HG03108 (cell line): ENCODE results near the gene BLZF1.
"Not testable (repeated sequence)": the region's sequence is repeated elsewhere in the genome, so short reads cannot be mapped to it uniquely, and the experiment has no call there.

ENCODE experiments used
- ATAC-seq: cut with Tn5 transposase; IDR thresholded peaks from one replicate; pipeline ENCODE4 v1.9.1; 2021; ENCODE audit warnings: moderate library complexity; ENCODE audit not compliant: unreplicated experiment

The BLZF1 gene, protein sequence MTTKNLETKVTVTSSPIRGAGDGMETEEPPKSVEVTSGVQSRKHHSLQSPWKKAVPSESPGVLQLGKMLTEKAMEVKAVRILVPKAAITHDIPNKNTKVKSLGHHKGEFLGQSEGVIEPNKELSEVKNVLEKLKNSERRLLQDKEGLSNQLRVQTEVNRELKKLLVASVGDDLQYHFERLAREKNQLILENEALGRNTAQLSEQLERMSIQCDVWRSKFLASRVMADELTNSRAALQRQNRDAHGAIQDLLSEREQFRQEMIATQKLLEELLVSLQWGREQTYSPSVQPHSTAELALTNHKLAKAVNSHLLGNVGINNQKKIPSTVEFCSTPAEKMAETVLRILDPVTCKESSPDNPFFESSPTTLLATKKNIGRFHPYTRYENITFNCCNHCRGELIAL

DNA sequence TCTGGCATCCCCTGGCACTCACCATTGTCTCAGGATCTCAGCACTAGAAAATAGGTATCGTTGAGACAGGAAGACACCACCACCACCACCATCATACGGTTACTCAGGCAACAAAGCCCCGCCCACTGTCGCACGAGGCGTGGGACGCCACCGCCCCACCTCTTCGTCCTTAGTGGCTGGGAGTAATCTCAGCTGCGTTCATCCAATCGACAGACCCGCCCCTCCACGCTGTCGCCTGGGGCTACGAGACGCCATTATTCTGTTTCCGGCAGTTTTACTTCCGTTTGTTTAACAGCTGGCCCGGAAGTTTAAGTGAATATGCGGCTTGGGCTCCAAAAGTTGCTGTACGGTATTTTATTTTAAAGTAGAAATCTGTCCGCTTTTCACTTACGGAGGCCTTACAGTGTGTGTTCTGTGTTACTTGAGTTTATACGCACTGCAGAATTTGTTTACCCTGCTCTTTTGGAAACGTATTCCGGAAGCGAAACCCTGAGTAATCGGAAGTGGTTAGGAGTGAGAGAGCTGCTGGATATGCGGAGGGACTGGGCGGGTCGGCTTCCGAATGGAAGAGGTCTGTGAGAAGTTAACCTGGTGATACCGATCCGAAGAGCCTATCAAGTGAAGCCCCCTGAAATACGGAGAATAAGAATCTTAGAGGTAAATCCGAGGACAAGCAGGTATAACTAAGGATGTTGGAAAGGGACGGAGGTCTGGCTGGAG, at the start of gene BLZF1, which contains the start of gene NME7:
BLZF1 (plus strand) TSS at position 510 of the 720 bp plus-strand sequence. CDS start 1,328 bp downstream, outside the sequence.
NME7 (minus strand) TSS at position 112 of the 720 bp plus-strand sequence; CDS start at position 25, 87 bp downstream.
- peak; percentile 96 for ATAC-seq

DNA sequence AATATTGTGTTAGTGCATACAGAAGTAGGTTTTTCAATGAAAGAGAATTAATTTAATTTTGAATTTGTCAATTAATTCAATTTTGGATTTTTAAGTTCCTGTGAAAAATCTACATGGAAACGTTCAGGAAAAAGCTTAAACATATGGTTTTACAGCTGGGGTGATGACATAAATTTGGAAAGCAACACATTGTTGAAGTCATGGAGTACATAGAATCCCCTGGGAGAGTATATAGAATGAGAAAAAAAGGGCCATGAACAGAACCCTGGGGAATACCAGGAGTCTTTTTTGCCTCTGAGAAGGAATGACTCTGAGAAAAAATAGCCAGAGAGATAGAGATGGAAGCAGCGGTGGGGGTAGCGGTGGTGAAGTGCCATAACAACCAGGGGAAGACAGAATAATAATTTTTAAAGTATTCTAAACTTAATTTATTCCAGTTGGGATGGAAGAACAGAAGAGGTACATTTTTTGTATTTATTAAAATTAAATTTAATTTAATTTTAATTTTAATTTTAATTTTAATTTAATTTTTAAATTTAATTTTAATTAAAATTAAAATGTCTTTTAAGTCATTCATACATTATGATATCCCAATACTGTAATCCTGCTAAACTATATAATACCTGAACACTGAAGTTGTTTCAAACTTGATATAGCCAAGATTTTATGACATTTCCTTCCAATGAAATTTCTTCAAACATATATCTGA, 49.3 kb upstream of the BLZF1 start:
- no peak for ATAC-seq

DNA sequence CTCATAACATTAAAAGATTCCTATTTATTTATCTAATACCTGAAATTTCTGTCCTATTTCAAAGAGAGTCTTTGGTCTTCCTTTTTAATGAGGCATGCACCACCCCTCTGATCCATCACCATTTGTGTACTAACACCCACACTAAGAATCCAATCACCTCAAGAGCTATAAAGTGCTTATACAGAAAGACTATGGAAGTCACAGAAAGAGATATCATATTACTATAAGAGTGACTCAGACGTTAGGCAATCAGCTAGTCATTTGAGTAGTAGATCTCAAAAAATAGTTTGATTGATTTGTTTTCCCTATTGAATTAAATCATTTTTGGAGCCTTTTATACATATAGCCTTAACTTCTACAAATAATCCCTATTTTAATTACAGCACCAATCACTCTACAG, 46.5 kb upstream of the BLZF1 start:
- ATAC-seq = no peak

DNA sequence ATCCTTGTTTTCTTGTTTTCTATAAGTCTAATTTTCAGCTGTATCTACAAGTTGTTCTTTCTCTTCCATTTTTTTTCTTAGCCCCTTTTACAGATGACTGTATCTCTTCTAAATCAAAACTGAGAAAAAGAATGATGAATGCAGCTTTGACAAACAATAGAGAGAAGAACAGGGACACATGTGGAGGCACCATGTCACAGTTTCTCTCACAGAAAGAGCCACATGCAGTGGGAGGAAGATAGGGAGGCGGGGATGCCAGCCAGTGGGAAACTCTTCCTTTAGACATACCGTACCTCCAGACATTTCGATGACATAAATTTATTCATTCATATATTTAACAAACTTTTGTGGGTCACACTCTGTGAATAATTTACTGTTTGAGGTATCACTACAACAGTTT, 45.9 kb upstream of the BLZF1 start:
- ATAC-seq = no peak

DNA sequence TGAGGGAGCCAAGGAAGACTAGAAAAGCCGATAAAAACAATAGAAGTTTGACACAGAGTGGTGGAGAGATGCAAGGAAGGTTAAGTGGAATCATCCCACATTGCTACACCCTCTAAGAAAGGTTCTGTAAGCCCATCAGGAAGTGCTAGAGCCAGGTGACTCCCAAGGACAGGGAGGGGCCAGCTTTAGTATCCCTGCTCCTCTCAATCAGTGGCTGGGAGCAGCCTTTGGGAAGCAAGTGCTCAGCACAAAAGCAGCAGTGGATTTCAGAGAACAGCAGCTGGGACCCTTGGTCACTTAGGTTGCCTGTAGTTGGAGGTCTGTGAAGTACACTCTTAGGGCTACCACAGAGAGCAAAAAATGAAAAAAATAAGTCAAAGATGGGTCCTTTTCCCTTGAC, 42.9 kb upstream of the BLZF1 start:
- ATAC-seq = no peak

DNA sequence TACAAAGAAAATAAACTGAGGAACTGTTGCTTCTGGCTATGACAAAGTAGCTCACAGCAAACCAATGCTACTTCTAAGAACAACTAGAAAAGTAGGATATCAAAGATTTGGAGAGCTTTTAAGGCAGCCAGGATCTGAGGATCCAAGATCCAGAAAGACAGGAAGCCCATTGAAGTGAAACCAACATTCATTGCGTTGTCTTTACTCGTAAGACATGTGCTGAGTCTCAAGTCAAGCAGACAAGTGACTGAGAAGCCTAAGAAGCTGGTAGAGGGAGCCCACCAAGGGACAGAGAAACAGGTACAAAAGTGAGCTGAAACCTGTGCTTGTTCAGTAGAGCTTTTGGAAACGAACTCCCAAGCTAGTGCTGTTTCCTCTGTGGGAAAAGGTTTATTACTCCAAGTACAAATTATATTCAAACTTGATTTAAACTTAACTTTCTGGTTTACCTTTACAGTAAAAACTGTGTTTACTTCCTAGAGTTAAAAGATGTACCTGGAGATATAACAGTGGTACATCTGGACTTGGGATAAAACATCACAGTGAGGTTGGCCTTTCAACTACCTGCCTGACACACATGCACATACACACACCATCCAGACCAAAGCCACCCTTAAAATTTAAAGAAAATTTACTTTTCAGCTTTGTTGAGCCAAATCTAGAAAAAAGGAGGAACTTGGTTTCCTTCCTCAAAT, 41.6 kb upstream of the BLZF1 start:
- ATAC-seq = peak; percentile 28

DNA sequence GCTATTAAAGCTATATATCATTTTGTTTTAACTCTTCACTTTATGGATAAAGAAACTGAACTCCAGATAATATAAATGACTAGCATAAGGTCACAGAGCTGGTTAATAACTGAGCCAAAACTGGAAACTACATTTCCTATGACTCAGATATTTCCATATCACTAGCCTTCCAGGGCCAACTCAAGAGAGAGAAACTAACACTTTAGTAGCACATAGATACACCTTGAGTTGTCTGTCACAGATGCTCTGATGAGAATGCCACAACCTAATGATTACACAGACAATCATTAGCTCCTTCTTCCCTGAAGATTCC, 41.1 kb upstream of the BLZF1 start:
- peak; percentile 96 for ATAC-seq

DNA sequence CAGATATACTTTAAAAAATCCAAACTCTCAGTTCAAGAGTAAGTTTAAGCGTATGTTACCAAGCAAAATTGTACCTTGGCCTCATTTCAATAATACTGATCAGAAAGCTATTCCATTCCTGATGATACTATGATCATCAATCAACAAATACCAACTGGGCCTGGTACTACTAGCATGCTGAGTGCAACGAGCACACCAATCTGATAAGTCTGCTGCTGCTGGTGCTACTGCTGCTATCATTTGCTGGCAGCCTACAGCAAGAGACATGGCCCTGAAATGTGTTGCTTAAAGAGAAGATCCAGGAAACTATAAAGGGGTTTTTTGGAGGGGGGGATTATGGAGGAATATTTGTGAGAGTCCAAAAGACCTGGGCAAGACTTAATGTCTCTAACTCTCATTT, 40.1 kb upstream of the BLZF1 start:
- ATAC-seq = no peak

DNA sequence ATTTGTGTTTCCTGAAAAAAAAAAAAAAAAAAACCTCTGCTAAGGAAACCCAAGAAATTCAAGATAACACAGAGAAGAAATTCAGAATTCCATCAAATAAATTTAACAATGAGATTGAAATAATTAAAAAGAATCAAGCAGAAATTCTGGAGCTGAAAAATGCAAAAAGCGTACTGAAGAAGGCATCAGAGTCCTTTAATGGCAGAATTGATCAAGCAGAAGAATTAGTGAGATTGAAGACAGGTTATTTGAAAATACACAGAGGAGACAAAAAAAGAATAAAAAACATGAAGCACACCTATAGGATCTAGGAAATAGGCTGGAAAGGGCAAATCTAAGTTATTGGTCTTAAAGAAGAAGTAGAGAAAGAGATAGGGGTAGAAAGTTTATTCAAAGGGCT, 38.6 kb upstream of the BLZF1 start:
- no peak for ATAC-seq

DNA sequence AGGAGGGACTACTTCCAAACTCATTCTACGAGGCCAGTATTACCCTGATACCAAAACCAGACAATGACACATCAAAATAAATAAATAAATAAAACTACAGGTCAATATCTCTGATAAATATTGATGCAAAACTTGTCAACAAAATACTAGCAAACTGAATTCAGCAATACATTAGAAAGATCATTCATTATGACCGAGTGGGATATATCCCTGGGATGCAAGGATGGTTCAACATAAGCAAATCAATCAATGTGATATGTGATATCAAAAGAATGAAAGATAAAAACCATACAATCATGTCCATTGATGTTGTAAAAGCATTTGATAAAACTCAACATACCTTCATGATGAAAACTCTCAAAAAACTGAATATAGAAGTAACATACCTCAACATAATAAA, 37.1 kb upstream of the BLZF1 start:
- no peak for ATAC-seq

DNA sequence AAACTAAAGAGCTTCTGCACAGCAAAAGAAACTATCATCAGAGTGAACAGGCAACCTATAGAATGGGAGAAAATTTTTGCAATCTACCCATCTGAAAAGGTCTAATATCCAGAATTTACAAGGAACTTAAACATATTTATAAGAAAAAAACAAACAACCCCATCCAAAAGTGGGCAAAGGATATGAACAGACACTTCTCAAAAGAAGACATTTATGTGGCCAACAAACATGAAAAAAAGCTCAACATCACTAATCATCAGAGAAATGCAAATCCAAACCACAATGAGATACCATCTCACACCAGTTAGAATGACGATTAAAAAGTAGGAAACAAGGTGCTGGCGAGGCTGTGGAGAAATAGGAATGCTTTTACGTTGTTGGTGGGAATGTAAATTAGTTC, 33.3 kb upstream of the BLZF1 start:
- ATAC-seq = not testable (repeated sequence)

DNA sequence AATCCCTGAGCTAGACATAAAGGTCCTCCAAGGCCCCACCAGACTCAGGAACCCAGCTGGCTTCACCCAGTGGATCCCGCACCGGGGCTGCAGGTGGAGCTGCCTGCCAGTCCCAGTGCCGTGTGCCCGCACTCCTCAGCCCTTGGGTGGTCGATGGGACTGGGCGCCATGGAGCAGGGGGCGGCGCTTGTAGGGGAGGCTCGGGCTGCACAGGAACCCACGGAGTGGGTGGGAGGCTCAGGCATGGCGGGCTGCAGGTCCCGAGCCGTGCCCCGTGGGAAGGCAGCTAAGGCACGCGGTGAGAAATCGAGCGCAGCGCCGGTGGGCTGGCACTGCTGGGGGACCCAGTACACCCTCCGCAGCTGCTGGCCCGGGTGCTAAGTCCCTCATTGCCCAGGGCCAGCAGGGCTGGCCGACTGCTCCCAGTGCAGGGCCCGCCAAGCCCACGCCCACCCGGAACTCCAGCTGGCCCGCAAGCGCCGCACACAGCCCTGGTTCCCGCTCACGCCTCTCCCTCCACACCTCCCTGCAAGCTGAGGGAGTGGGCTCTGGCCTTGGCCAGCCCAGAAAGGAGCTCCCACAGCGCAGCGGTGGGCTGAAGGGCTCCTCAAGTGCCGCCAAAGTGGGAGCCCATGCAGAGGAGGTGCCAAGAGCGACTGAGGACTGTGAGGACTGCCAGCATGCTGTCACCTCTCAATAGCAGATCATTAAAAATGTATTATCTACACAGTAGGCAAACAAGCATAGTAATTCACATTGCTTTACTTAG, 30.9 kb upstream of the BLZF1 start:
- not testable (repeated sequence) for ATAC-seq

DNA sequence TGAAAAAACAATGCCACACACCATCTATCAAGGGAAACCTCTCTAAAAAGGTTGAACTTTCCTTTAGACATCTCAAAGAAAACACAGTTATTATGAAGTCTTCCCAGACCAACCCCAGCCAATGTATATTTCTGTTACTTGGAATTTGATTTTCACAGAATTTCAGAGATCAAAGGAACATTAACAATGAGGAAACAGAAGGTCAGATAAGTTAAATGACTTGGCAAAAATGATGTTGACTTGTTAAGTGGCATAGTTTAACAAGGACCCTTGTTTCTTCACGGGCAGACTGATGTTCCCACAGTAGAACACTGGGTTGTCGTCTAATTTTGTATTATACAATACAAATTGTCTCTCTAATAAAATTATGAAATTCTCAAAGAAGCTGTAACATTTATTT, 29.4 kb upstream of the BLZF1 start:
- ATAC-seq = no peak

DNA sequence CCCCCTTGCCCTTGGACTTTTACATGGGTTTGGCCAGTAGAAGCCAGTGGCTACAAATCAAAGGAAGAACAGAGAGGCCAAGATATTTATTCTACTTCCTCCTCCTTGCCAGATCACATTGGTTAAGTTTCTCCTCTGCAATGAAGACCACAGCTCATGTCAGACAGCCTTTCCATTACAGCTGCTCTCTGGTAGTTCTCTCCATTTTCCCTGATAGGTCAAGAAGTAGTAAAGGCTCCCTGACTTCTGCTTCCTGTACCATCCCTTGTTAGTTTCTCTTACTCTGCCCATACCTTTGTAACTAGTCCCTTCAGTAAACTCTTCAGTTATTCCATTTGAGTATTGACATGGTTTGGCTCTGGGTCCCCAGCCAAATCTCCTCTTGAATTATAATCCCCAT, 28.2 kb upstream of the BLZF1 start:
- ATAC-seq = no peak

DNA sequence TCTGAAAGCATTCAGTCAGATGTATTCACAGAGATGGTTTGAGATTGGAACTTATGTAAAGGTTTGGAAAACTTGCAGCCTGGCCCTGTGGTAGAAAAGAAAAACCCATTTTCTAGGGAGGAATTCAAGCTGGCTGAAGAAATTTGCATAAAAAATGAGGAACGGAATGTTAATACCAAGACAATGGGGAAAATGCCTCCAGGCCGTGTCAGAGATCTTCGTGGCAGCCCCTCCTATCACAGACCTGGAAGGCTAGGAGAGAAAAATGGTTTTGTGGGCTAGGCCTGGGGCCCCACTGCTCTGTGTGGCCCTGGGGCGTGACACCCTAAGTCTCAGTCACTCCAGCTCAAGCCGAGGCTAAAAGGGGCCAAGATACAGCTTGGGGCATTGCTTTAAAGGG, 27.1 kb upstream of the BLZF1 start:
- no peak for ATAC-seq

DNA sequence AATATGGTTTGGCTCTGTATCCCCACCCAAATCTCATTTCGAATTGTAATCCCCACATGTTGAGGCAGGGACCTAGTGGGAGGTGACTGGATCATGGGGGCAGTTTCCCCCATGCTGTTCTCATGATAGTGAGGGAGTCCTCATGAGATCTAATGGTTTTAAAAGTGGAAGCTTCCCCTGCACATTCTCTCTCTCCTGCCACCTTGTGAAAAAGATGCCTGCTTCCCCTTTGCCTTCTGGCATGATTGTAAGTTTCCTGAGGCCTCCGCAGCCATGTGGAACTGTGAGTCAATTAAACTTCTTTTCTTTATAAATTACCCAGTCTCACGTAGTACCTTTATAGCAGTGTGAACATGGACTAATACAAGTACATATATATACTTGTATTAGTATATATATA, 25.9 kb upstream of the BLZF1 start:
- not testable (repeated sequence) for ATAC-seq

DNA sequence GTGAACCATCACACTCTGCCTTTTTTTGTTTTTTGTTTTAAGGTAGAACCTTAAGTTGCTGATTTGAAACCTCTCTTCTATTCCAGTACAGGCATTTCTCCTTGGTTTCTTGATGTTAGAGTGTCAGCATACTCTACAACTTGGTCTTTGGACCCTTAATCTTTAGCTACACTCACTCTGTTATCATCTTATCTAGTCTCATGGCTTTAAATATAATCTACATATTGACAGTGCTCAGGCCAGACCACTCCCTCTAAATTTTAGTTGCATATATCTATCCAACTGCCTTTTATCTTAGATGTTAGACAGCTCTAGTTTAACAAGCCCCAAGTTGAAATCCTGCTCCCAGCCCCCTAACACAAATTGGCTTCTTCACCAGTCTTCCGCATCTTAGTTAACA, 22.5 kb upstream of the BLZF1 start:
- ATAC-seq = no peak

DNA sequence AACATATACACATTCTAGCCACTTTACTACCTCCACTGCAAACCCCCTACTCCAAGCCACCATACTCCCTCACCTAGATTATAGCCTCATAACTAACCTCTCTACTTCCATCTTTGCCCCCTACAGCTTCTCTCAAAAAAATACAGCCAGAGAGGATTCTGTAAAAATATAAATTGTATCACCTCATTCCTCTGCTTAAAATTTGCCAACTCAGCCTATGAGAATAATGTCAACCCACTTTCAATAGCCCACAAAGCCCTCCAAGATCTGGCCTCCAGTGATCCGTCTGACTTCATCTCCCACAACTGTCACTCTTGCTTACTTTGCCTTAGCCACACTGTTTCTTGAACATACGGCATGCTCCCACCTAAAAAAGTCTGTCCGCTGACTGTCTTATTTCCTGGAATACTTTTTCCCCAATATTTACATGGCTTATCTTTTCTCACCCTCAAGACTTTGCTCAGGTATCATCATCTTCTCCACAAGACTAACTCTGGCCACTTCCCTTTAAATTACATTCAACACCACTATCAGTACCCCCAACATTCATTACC, 21.9 kb upstream of the BLZF1 start:
- ATAC-seq = no peak

DNA sequence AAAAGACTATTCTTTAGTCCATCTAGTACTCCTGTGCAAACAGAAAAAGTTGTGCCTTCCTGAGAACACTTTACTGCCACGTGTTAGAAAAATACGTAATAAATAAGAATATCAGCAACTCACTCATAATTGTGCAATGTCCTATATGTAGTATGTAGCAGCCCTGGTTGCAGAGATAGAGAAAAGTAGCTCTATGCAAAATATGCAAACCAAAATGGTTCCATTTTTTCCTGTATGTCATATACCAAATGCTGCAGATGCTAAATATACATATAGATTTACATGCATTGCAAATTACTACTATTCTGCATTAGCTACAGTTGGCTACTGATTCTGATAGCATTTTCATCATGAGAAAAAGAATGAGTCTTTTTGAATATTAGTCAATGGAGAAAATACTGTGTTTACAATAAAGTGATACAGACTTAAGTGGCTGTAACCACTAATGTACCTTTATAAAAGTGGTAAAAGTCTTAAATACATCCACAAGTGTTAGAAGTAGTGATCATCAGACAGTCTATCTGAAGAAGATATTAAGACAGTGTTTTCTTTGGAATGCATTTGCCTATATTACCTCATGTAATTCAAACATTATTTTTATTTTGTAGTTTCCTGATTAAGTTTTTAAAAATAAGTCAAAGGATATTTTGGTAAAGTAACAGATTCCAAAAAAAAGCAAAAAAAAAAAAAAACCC, 20.2 kb upstream of the BLZF1 start:
- ATAC-seq = no peak
